IMR-90 (cell line): ENCODE measurements around the gene AK1. TPM values are rescaled to one million over a fixed set of nuclear protein-coding genes. Genes with fewer than 3 reads are reported as not detected.

Experiments used
- ATAC-seq: fragments of 200-7000 bp; cut with Tn5 transposase; 2 replicates; pipeline ENCODE4 v1.9.1; 2020; ENCODE audit warnings: low read depth, mild to moderate bottlenecking, moderate library complexity
- BruUV-seq: library from RNA; stranded (reverse); fragments of 400-500 nt; replicated peaks from 2 replicates; lab custom pipeline; 2021; lab: Mats Ljungman, UMichigan
- CTCF ChIA-PET: fragments of 300-600 bp; formaldehyde crosslinking; extraction: SDS; loops from one replicate; lab custom pipeline; 2021; ENCODE audit warnings: antibody characterized with exemption; lab: Yijun Ruan, JAX
- POLR2A ChIA-PET: fragments of 300-600 bp; sonication (Branson Sonifier 250); formaldehyde crosslinking; loops from one replicate; lab custom pipeline; 2022; ENCODE audit warnings: antibody characterized with exemption; ENCODE audit not compliant: unreplicated experiment; lab: Charles Lee
- DNase-seq: peaks from one replicate; pipeline ENCODE4 v3.0.0; 2013
- H2AFZ ChIP-seq: replicated peaks from 2 replicates; pipeline ENCODE3; 2013; ENCODE audit warnings: low read length, mild to moderate bottlenecking; ENCODE audit not compliant: poor library complexity
- H2AK5ac ChIP-seq: 2 replicates; pipeline ENCODE4 v1.6.1; 2013; ENCODE audit warnings: low read depth, low read length, inconsistent platforms
- H2AK9ac ChIP-seq: replicated peaks from 2 replicates; pipeline ENCODE3; 2013; ENCODE audit warnings: mild to moderate bottlenecking, low read depth, low read length, moderate library complexity; ENCODE audit not compliant: poor library complexity
- H2BK120ac ChIP-seq: 2 replicates; pipeline ENCODE4 v1.6.1; 2013; ENCODE audit warnings: low read depth, low read length, inconsistent platforms
- H2BK15ac ChIP-seq: 3 replicates; pipeline ENCODE4 v1.6.1; 2013; ENCODE audit warnings: low read depth, low read length, inconsistent platforms
- H2BK20ac ChIP-seq: 2 replicates; pipeline ENCODE4 v1.6.1; 2013; ENCODE audit warnings: low read depth, mild to moderate bottlenecking, inconsistent platforms, low read length, moderate library complexity
- H2BK5ac ChIP-seq: 2 replicates; pipeline ENCODE4 v1.6.1; 2013; ENCODE audit warnings: mild to moderate bottlenecking, low read depth, low read length, inconsistent platforms; ENCODE audit not compliant: poor library complexity, severe bottlenecking
- H3K14ac ChIP-seq: replicated peaks from 2 replicates; pipeline ENCODE4 v1.6.1; 2013; ENCODE audit warnings: low read depth, low read length, inconsistent platforms
- H3K18ac ChIP-seq: 2 replicates; pipeline ENCODE4 v1.6.1; 2013; ENCODE audit warnings: low read depth, low read length, control low read depth
- H3K23ac ChIP-seq: 2 replicates; pipeline ENCODE4 v1.6.1; 2013; ENCODE audit warnings: low read depth, low read length, inconsistent platforms
- H3K27ac ChIP-seq: 2 replicates; pipeline ENCODE4 v1.5.1; 2013; ENCODE audit warnings: mild to moderate bottlenecking, control low read depth, low read length; ENCODE audit not compliant: insufficient read depth
- H3K27me3 ChIP-seq: 2 replicates; pipeline ENCODE4 v1.6.1; 2013; ENCODE audit warnings: low read length; ENCODE audit not compliant: control insufficient read depth, insufficient read depth
- H3K36me3 ChIP-seq: 2 replicates; pipeline ENCODE4 v1.6.1; 2013; ENCODE audit warnings: low read length, mixed read lengths; ENCODE audit not compliant: control insufficient read depth, insufficient read depth
- H3K4ac ChIP-seq: 2 replicates; pipeline ENCODE4 v1.6.1; 2013; ENCODE audit warnings: low read depth, low read length, inconsistent platforms
- H3K4me1 ChIP-seq: 2 replicates; pipeline ENCODE4 v1.6.1; 2013; ENCODE audit warnings: low read length, mixed read lengths; ENCODE audit not compliant: control insufficient read depth, insufficient read depth
- H3K4me2 ChIP-seq: 2 replicates; pipeline ENCODE4 v1.6.1; 2013; ENCODE audit warnings: low read depth, mild to moderate bottlenecking, control low read depth, low read length, moderate library complexity
- H3K4me3 ChIP-seq: 2 replicates; pipeline ENCODE4 v1.5.1; 2013; ENCODE audit warnings: low read depth, mild to moderate bottlenecking, control low read depth, low read length, moderate library complexity; ENCODE audit not compliant: insufficient read depth
- H3K56ac ChIP-seq: 2 replicates; pipeline ENCODE4 v1.6.1; 2013; ENCODE audit warnings: low read length, inconsistent platforms; ENCODE audit not compliant: insufficient read depth; ENCODE audit errors: extremely low read depth
- H3K79me1 ChIP-seq, 2 experiments: 2 replicates each; pipeline ENCODE4 v1.6.1; 2013; ENCODE audit warnings: low read length in 2 of 2, inconsistent platforms in 1 of 2, low read depth in 1 of 2
- H3K9ac ChIP-seq: 2 replicates; pipeline ENCODE4 v1.6.1; 2013; ENCODE audit warnings: low read depth, low read length, control low read depth
- H3K9me1 ChIP-seq: 2 replicates; pipeline ENCODE4 v1.6.1; 2013; ENCODE audit warnings: low read length, inconsistent platforms; ENCODE audit not compliant: insufficient read depth
- H3K9me3 ChIP-seq: 2 replicates; pipeline ENCODE4 v1.6.1; 2013; ENCODE audit warnings: low read length; ENCODE audit not compliant: control insufficient read depth, insufficient read depth
- H4K20me1 ChIP-seq: 2 replicates; pipeline ENCODE4 v1.6.1; 2013; ENCODE audit warnings: low read length, inconsistent platforms; ENCODE audit not compliant: insufficient read depth
- H4K5ac ChIP-seq: 2 replicates; pipeline ENCODE4 v1.6.1; 2013; ENCODE audit warnings: mild to moderate bottlenecking, low read depth, low read length, control low read depth
- H4K8ac ChIP-seq, 2 experiments: 2 replicates each; pipeline ENCODE4 v1.6.1; 2013; ENCODE audit warnings: low read depth in 2 of 2, low read length in 2 of 2, control low read depth in 1 of 2, inconsistent platforms in 1 of 2
- H4K91ac ChIP-seq: 2 replicates; pipeline ENCODE4 v1.6.1; 2013; ENCODE audit warnings: low read depth, low read length, inconsistent platforms; ENCODE audit not compliant: insufficient read depth
- FOS ChIP-seq: fragments of 150-350 bp; IDR thresholded peaks from 2 replicates; pipeline ENCODE4 v1.6.1; 2016; ENCODE audit warnings: low read depth, low read length
- MAZ ChIP-seq: IDR thresholded peaks from 2 replicates; pipeline ENCODE4 v1.6.1; 2012; ENCODE audit warnings: low read depth, mild to moderate bottlenecking, low read length, improper control_type of control experiment, moderate library complexity, borderline replicate concordance
- MXI1 ChIP-seq: IDR thresholded peaks from 2 replicates; pipeline ENCODE4 v1.6.1; 2012; ENCODE audit warnings: low read depth, mild to moderate bottlenecking, low read length, moderate library complexity, borderline replicate concordance
- WGBS, 2 experiments: methylation state at CpG; one replicate each; pipeline versions ENCODE4 v1.1.5 to v1.1.7; 2013; ENCODE audit warnings: missing lambda C conversion rate in 2 of 2; ENCODE audit not compliant: insufficient read length in 1 of 2; ENCODE audit errors: extremely low coverage in 2 of 2; 5-methylcytosine and 5-hydroxymethylcytosine counted together
- dilution Hi-C: fragments of 300-500 bp; cut with HindIII; formaldehyde crosslinking; loops from one replicate; pipeline ENCODE4 v1.14.3; 2018; ENCODE audit warnings: low sequenced_read_pairs; ENCODE audit not compliant: unreplicated experiment
- in situ Hi-C: fragments of 300-500 bp; cut with MboI; formaldehyde crosslinking; loops from 3 replicates; pipeline ENCODE4 v1.14.3; 2019; ENCODE audit warnings: low sequenced_read_pairs, inconsistent platforms, mixed read lengths
- intact Hi-C: fragments of 100-400 bp; cut with micrococcal nuclease; formaldehyde crosslinking; loops from 2 replicates; pipeline ENCODE4 v1.10.0; 2022
- polyA plus RNA-seq, 3 experiments: library from polyadenylated mRNA; depleted of rRNA; stranded (reverse); fragments of >200 nt; gene quantifications; 2 replicates each; pipeline ENCODE4 v1.2.3, GENCODE V29; 2012; ENCODE audit warnings: low replicate concordance in 1 of 3
- total RNA-seq: library from RNA; depleted of rRNA; stranded (reverse); fragments of >200 nt; gene quantifications from 2 replicates; pipeline ENCODE4 v1.2.3, GENCODE V29; 2012

AK1 gene
- total and polyA plus RNA-seq, 2 of the 4 experiments (the other 2 are of a cell fraction) = 44.8 to 119 TPM

DNA sequence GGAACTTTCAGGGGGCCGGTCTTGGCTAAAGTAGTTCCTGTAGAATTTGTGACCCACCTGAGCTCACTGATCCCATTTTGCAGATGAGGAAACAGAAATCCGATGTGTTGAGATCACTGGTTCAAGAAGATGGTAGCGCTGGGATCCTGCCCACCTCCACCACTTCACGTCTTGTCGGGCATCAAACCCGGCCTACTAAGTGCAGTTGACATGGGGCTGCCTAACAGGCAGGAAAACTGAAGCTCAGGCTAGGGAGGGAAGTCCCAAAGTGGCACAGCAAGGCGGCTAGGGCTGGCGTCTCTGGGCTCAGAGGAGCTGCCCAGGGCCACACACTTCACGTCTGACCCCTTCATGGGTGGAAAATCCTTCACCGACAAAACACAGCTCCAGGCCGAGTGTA is 22.5 kb downstream of the AK1 start:
- peak overlapping the region; percentile 48 for H3K56ac ChIP-seq
- no peak for ATAC-seq
- no peak overlapping the region for H3K4me3 ChIP-seq
- H3K18ac ChIP-seq = peak overlapping the region; percentile 44
- H2BK15ac ChIP-seq = 0 out of 3 replicates have a peak overlapping the region, but pooled peaks have one; percentile 79
- H3K14ac ChIP-seq = peak overlapping the region; percentile 85
- H4K8ac ChIP-seq = peak overlapping the region; percentile 92 to 95
- H3K79me1 ChIP-seq = peaks cover 5 to 40% of the 10 kb centered on the region in 2 experiments; a peak in 3 of 4 replicates
- H4K91ac ChIP-seq = peak overlapping the region; percentile 94
- H4K5ac ChIP-seq = peak overlapping the region; percentile 85
- CTCF ChIA-PET = no interaction called here
- DNase-seq = no peak
- H3K9me3 ChIP-seq = 0 out of 2 replicates have a peak, but pooled peaks cover under 1% of the 10 kb centered on the region
- intact Hi-C loops = loop anchor here (5.0 kb wide), 1 partner anchor 53 kb away; the partner anchor contains the start of gene FPGS
- H2AFZ ChIP-seq = peak overlapping the region; percentile 65
- no TSS peak for BruUV-seq
- H3K36me3 ChIP-seq = peaks cover 12% of the 10 kb centered on the region
- H2BK5ac ChIP-seq = peak overlapping the region; percentile 61
- H2AK5ac ChIP-seq = peak overlapping the region; percentile 95
- H3K4ac ChIP-seq = peak overlapping the region; percentile 81
- H3K27ac ChIP-seq = peak overlapping the region; percentile 76
- TF ChIP-seq MAZ (no peak), FOS (no peak), MXI1 (no peak)
- H3K9ac ChIP-seq = peak overlapping the region; percentile 30; the same call in 1 of the 2 replicates
- in situ Hi-C loops = no loop called here
- peaks cover 11% of the 10 kb centered on the region for H3K4me1 ChIP-seq
- WGBS, 2 experiments = 86% methylated on average over 4 of the region's 11 CpGs; no CpG with 5 or more reads in 1 of the 2 experiments
- H3K27me3 ChIP-seq = no peaks in the 10 kb centered on the region
- POLR2A ChIA-PET = interaction anchor here (1.6 kb wide), 1 partner anchor 17 kb away, joined by 6 read pairs; no protein-coding TSS in a partner anchor
- 0 out of 2 replicates have a peak, but pooled peaks cover 3% of the 10 kb centered on the region for H4K20me1 ChIP-seq
- peak overlapping the region; percentile 86 for H2BK120ac ChIP-seq
- H2AK9ac ChIP-seq = peak overlapping the region; percentile 98
- peaks cover 12% of the 10 kb centered on the region for H3K9me1 ChIP-seq
- peak overlapping the region; percentile 64 for H2BK20ac ChIP-seq
- peak overlapping the region; percentile 10; the same call in 1 of the 2 replicates for H3K4me2 ChIP-seq
- dilution Hi-C loops = no loop called here
- H3K23ac ChIP-seq = 0 out of 2 replicates have a peak overlapping the region, but pooled peaks have one; percentile 13
